Uterus (tissue), 4 donors: ENCODE results near the gene RBBP7. TPM values are rescaled to one million over a fixed set of nuclear protein-coding genes. Genes with fewer than 3 reads are reported as not detected.

Experiments used
- DNase-seq, 2 donors: peaks; one replicate each; pipeline ENCODE4 v3.0.0-alpha.2; 2019 to 2020
- H3K27ac ChIP-seq, 2 donors: fragments of 200-600 bp; sonication (generic); 1 replicate in 1 of 2; 2 replicates in 1 of 2; pipeline ENCODE4 v1.5.1; 2016 to 2018
- H3K27me3 ChIP-seq, 2 donors: fragments of 200-600 bp; sonication (generic); one replicate each; pipeline ENCODE4 v1.5.1; 2018 to 2019; ENCODE audit warnings: control low read depth in 1 of 2
- H3K36me3 ChIP-seq, 2 donors: fragments of 200-600 bp; sonication (generic); one replicate each; pipeline ENCODE4 v1.5.1; 2019; ENCODE audit warnings: control low read depth in 1 of 2
- H3K4me1 ChIP-seq, 2 donors: fragments of 200-600 bp; sonication (generic); one replicate each; pipeline ENCODE4 v1.5.1; 2018 to 2019; ENCODE audit warnings: control low read depth in 1 of 2
- H3K4me3 ChIP-seq, 2 donors: fragments of 200-600 bp; sonication (generic); 1 replicate in 1 of 2; 2 replicates in 1 of 2; pipeline ENCODE4 v1.5.1; 2018 to 2019; ENCODE audit warnings: mild to moderate bottlenecking in 1 of 2
- H3K9me3 ChIP-seq, 2 donors: fragments of 200-600 bp; sonication (generic); one replicate each; pipeline ENCODE4 v1.5.1; 2019; ENCODE audit warnings: control low read depth in 1 of 2
- CTCF ChIP-seq, 4 experiments: fragments of 200-600 bp in 2 of 4; fragments of 450-650 bp in 2 of 4; sonication (generic) in 2 of 4; IDR thresholded peaks; one replicate each; pipeline ENCODE4 v1.5.1; 2016 to 2019; ENCODE audit warnings: antibody characterized with exemption in 4 of 4, mild to moderate bottlenecking in 2 of 4, moderate library complexity in 1 of 4
- POLR2A ChIP-seq, 2 donors: fragments of 450-650 bp; IDR thresholded peaks; one replicate each; pipeline ENCODE4 v1.6.1; 2016; ENCODE audit warnings: antibody characterized with exemption in 2 of 2, mild to moderate bottlenecking in 1 of 2, moderate library complexity in 1 of 2
- intact Hi-C: fragments of 100-400 bp; cut with DNase I; formaldehyde crosslinking; loops from one replicate; pipeline ENCODE4 v1.15.1; 2023; ENCODE audit warnings: low total_unique reads
- total RNA-seq, 4 donors: library from RNA; depleted of rRNA in 3 of 4; stranded (reverse); fragments of >200 nt in 3 of 4; gene quantifications; one replicate each; pipeline versions ENCODE4 v1.1.0 to v1.2.4, GENCODE V29; 2014 to 2023
- donor health status: DM: yes; HTN: yes; CAD: no.

The RBBP7 gene
- total RNA-seq, 4 donors from 2014 or later: 60.0 to 154 (median 125) TPM

- no peaks in the 10 kb centered on the region for H3K9me3 ChIP-seq
- H3K27me3 ChIP-seq: no peaks in the 10 kb centered on the region
- H3K4me1 ChIP-seq: no peaks in the 10 kb centered on the region
- no peak for TF ChIP-seq CTCF (IDR thresholded peaks at IDR 0.05)
- no peak for TF ChIP-seq POLR2A (IDR thresholded peaks at IDR 0.05)
- H3K36me3 ChIP-seq: no peaks in the 10 kb centered on the region
- intact Hi-C loops: no loop called here
- DNase-seq: no peak
- H3K27ac ChIP-seq: peak overlapping the region; percentile 36 to 43
- no peak overlapping the region for H3K4me3 ChIP-seq
Observed at GRCh38 chrX:16843208-16843909, 26.8 kb downstream of the RBBP7 start.

GRCh38 chrX:16842684-16843083 is 27.5 kb downstream of the RBBP7 start:
- Histone ChIP-seq H3K4me1 (no peaks in the 10 kb centered on the region), H3K27me3 (no peaks in the 10 kb centered on the region), H3K27ac (peak overlapping the region; percentile 36 to 43), H3K9me3 (no peaks in the 10 kb centered on the region), H3K36me3 (no peaks in the 10 kb centered on the region), H3K4me3 (no peak overlapping the region)
- intact Hi-C loops: no loop called here
- DNase-seq: no peak
- no peak for TF ChIP-seq POLR2A (IDR thresholded peaks at IDR 0.05)
- TF ChIP-seq CTCF (IDR thresholded peaks at IDR 0.05): no peak

- Histone ChIP-seq H3K9me3 (no peaks in the 10 kb centered on the region), H3K4me3 (no peak overlapping the region), H3K36me3 (no peaks in the 10 kb centered on the region), H3K4me1 (no peaks in the 10 kb centered on the region), H3K27ac (peak overlapping the region; percentile 48 to 68), H3K27me3 (no peaks in the 10 kb centered on the region)
- peak; percentile 61 to 79 for DNase-seq
- intact Hi-C loops: no loop called here
- no peak for TF ChIP-seq CTCF (IDR thresholded peaks at IDR 0.05)
- no peak for TF ChIP-seq POLR2A (IDR thresholded peaks at IDR 0.05)
Observed at GRCh38 chrX:16839852-16840460, 30.2 kb downstream of the RBBP7 start.

GRCh38 chrX:16839219-16839851 is 30.8 kb downstream of the RBBP7 start:
- H3K4me3 ChIP-seq: no peak overlapping the region
- TF ChIP-seq POLR2A (IDR thresholded peaks at IDR 0.05) (no peak), CTCF (IDR thresholded peaks at IDR 0.05) (no peak)
- no peaks in the 10 kb centered on the region for H3K27me3 ChIP-seq
- H3K36me3 ChIP-seq: no peaks in the 10 kb centered on the region
- H3K27ac ChIP-seq: peak overlapping the region; percentile 48 to 68
- no peaks in the 10 kb centered on the region for H3K9me3 ChIP-seq
- no peak for DNase-seq
- intact Hi-C loops: no loop called here
- H3K4me1 ChIP-seq: no peaks in the 10 kb centered on the region
